ENCODE measurements around the gene CCDC192. TPM values are rescaled to one million over a fixed set of nuclear protein-coding genes. Genes with fewer than 3 reads are reported as not detected.
A peak's percentile ranks its signal among the peaks of the same experiment; 100 is the strongest.

CCDC192 gene
- total RNA-seq, 1 donor from 2014 or later, result not detected

GRCh38 chr5:127875235-127876021 is 172.2 kb downstream of the CCDC192 start:
- Histone ChIP-seq H3K9ac (no peak overlapping the region), H3K27ac (no peak overlapping the region), H2AFZ (replicated peaks) (no peak overlapping the region), H3K79me2 (ENCODE audit: low read depth) (no peaks in the 10 kb centered on the region), H4K20me1 (ENCODE audit: low read depth) (no peaks in the 10 kb centered on the region), H3K4me3 (no peak overlapping the region), H3K4me1 (no peaks in the 10 kb centered on the region), H3K4me2 (no peak overlapping the region), H3K9me3 (ENCODE audit: low read depth) (no peaks in the 10 kb centered on the region), H3K27me3 (no peaks in the 10 kb centered on the region), H3F3A (ENCODE audit: low read depth) (no peaks in the 10 kb centered on the region), H3K36me3 (no peaks in the 10 kb centered on the region)
- H3K4me3 Mint-ChIP-seq, result no peak overlapping the region
- H3K27ac Mint-ChIP-seq, result no peak overlapping the region
- H3K4me1 Mint-ChIP-seq, result peaks cover 9% of the 10 kb centered on the region
- no peaks in the 10 kb centered on the region for H3K9me3 Mint-ChIP-seq
- H3K27me3 Mint-ChIP-seq (ENCODE audit: insufficient read depth, low read depth), result no peaks in the 10 kb centered on the region
- peak; percentile 71 for DNase-seq (ENCODE audit: low spot score)
- H3K36me3 Mint-ChIP-seq, result no peaks in the 10 kb centered on the region
- TF ChIP-seq EZH2phosphoT487 (IDR thresholded peaks at IDR 0.05), result no peak
- peak; percentile 52 for TF ChIP-seq CTCF (IDR thresholded peaks at IDR 0.05)

GRCh38 chr5:127876384-127876783 is 173.2 kb downstream of the CCDC192 start:
- Histone ChIP-seq H3K9me3 (ENCODE audit: low read depth) (no peaks in the 10 kb centered on the region), H2AFZ (replicated peaks) (no peak overlapping the region), H3F3A (ENCODE audit: low read depth) (no peaks in the 10 kb centered on the region), H3K4me2 (no peak overlapping the region), H3K79me2 (ENCODE audit: low read depth) (no peaks in the 10 kb centered on the region), H3K4me3 (no peak overlapping the region), H3K36me3 (no peaks in the 10 kb centered on the region), H3K4me1 (no peaks in the 10 kb centered on the region), H3K9ac (no peak overlapping the region), H4K20me1 (ENCODE audit: low read depth) (no peaks in the 10 kb centered on the region), H3K27me3 (no peaks in the 10 kb centered on the region), H3K27ac (no peak overlapping the region)
- no peak overlapping the region for H3K27ac Mint-ChIP-seq
- peaks cover 2% of the 10 kb centered on the region for H3K9me3 Mint-ChIP-seq
- peaks cover 7% of the 10 kb centered on the region for H3K4me1 Mint-ChIP-seq
- no peaks in the 10 kb centered on the region for H3K36me3 Mint-ChIP-seq
- TF ChIP-seq EZH2 (IDR thresholded peaks at IDR 0.05), result no peak
- TF ChIP-seq EZH2phosphoT487 (IDR thresholded peaks at IDR 0.05), result no peak
- no peak for TF ChIP-seq CTCF (IDR thresholded peaks at IDR 0.05)
- no peaks in the 10 kb centered on the region for H3K27me3 Mint-ChIP-seq (ENCODE audit: insufficient read depth, low read depth)
- H3K4me3 Mint-ChIP-seq, result no peak overlapping the region
- no peak for DNase-seq (ENCODE audit: low spot score)

GRCh38 chr5:127878174-127878750 is 175.1 kb downstream of the CCDC192 start:
- no peaks in the 10 kb centered on the region for H3K27me3 Mint-ChIP-seq (ENCODE audit: insufficient read depth, low read depth)
- Histone ChIP-seq H3K9ac (no peak overlapping the region), H3K36me3 (no peaks in the 10 kb centered on the region), H3K27ac (no peak overlapping the region), H3K4me2 (no peak overlapping the region), H3K27me3 (no peaks in the 10 kb centered on the region), H4K20me1 (ENCODE audit: low read depth) (no peaks in the 10 kb centered on the region), H3K4me3 (no peak overlapping the region), H3K79me2 (ENCODE audit: low read depth) (no peaks in the 10 kb centered on the region), H3K4me1 (no peaks in the 10 kb centered on the region), H2AFZ (replicated peaks) (no peak overlapping the region), H3F3A (ENCODE audit: low read depth) (no peaks in the 10 kb centered on the region), H3K9me3 (ENCODE audit: low read depth) (no peaks in the 10 kb centered on the region)
- no peaks in the 10 kb centered on the region for H3K36me3 Mint-ChIP-seq
- H3K9me3 Mint-ChIP-seq, result peaks cover 2% of the 10 kb centered on the region
- no peak for TF ChIP-seq EZH2 (IDR thresholded peaks at IDR 0.05)
- no peak for TF ChIP-seq EZH2phosphoT487 (IDR thresholded peaks at IDR 0.05)
- TF ChIP-seq CTCF (IDR thresholded peaks at IDR 0.05), result peak; percentile 69
- peak overlapping the region; percentile 40 for H3K27ac Mint-ChIP-seq
- peak; percentile 60 for DNase-seq (ENCODE audit: low spot score)
- no peak overlapping the region for H3K4me3 Mint-ChIP-seq
- peaks cover 7% of the 10 kb centered on the region for H3K4me1 Mint-ChIP-seq
